ENCODE measurements around the gene HLA-DOB. TPM values are rescaled to one million over a fixed set of nuclear protein-coding genes. Genes with fewer than 3 reads are reported as not detected.
A peak's percentile ranks its signal among the peaks of the same experiment; 100 is the strongest.

HLA-DOB gene
- total and polyA plus RNA-seq, 2 of the 13 experiments (the other 11 are each of a cell fraction or from before 2014, with no cell fraction given) = not detected

- TF ChIP-seq ZBTB14 (CRISPR knock-in tag; IDR thresholded peaks at IDR 0.05) (peak; percentile 52; the same call in 1 of the 2 replicates), MEIS1 (CRISPR knock-in tag; IDR thresholded peaks at IDR 0.05; ENCODE audit: borderline replicate concordance) (no peak; the same call in 1 of the 2 replicates), RXRA (CRISPR knock-in tag; IDR thresholded peaks at IDR 0.05) (peak; percentile 62; the same call in 1 of the 2 replicates), ZBTB21 (CRISPR knock-in tag; IDR thresholded peaks at IDR 0.05) (no peak), MAF1 (CRISPR knock-in tag; IDR thresholded peaks at IDR 0.05; ENCODE audit: borderline replicate concordance) (peak; percentile 75; the same call in 1 of the 2 replicates), ZNF121 (CRISPR knock-in tag; IDR thresholded peaks at IDR 0.05) (peak; percentile 71), SIX1 (CRISPR knock-in tag; IDR thresholded peaks at IDR 0.05; ENCODE audit: borderline replicate concordance) (no peak; the same call in 1 of the 2 replicates), MAZ (IDR thresholded peaks at IDR 0.05; ENCODE audit: borderline replicate concordance, low read depth, low read length) (peak; percentile 73; the same call in 1 of the 2 replicates), MAZ (CRISPR knock-in tag; IDR thresholded peaks at IDR 0.05; ENCODE audit: low read depth) (peak; percentile 96), ZNF552 (CRISPR knock-in tag; IDR thresholded peaks at IDR 0.05; ENCODE audit: borderline replicate concordance) (no peak; the same call in 1 of the 2 replicates), POLR2AphosphoS5 (IDR thresholded peaks at IDR 0.05; ENCODE audit: low read depth, low read length) (peak; percentile 64), HOXD1 (CRISPR knock-in tag; IDR thresholded peaks at IDR 0.05) (peak; percentile 92), CSRNP2 (CRISPR knock-in tag; conservative IDR thresholded peaks at IDR 0.05; ENCODE audit: low read depth) (no peak), ZMAT3 (CRISPR knock-in tag; conservative IDR thresholded peaks at IDR 0.05) (no peak; the same call in 1 of the 2 replicates), SKI (IDR thresholded peaks at IDR 0.05; ENCODE audit: partially characterized antibody) (peak; percentile 43), ZNF644 (CRISPR knock-in tag; IDR thresholded peaks at IDR 0.05; ENCODE audit: low read depth) (no peak), ZNF350 (CRISPR knock-in tag; IDR thresholded peaks at IDR 0.05; ENCODE audit: borderline replicate concordance, low read depth) (no peak; the same call in none of the 2 replicates), ZNF136 (CRISPR knock-in tag; IDR thresholded peaks at IDR 0.05; ENCODE audit: low read depth) (no peak; the same call in none of the 2 replicates), ZSCAN25 (CRISPR knock-in tag; IDR thresholded peaks at IDR 0.05) (peak; percentile 95)
- TF ChIP-seq, protein P1, sequence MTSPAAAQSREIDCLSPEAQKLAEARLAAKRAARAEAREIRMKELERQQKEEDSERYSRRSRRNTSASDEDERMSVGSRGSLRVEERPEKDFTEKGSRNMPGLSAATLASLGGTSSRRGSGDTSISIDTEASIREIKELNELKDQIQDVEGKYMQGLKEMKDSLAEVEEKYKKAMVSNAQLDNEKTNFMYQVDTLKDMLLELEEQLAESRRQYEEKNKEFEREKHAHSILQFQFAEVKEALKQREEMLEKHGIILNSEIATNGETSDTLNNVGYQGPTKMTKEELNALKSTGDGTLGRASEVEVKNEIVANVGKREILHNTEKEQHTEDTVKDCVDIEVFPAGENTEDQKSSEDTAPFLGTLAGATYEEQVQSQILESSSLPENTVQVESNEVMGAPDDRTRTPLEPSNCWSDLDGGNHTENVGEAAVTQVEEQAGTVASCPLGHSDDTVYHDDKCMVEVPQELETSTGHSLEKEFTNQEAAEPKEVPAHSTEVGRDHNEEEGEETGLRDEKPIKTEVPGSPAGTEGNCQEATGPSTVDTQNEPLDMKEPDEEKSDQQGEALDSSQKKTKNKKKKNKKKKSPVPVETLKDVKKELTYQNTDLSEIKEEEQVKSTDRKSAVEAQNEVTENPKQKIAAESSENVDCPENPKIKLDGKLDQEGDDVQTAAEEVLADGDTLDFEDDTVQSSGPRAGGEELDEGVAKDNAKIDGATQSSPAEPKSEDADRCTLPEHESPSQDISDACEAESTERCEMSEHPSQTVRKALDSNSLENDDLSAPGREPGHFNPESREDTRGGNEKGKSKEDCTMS (CRISPR knock-in tag; conservative IDR thresholded peaks at IDR 0.05) = no peak
Observed at GRCh38 chr6:32853541-32854375, 37.0 kb upstream of the HLA-DOB start, which contains the start of the genes PSMB9 and TAP1 (continued).

All from HepG2 (cell line).